Uterus (tissue), 4 donors: Measurements from ENCODE around the gene PPAN. TPM values are rescaled to one million over a fixed set of nuclear protein-coding genes. Genes with fewer than 3 reads are reported as not detected.

Source experiments
- DNase-seq, 2 donors: peaks; one replicate each; pipeline ENCODE4 v3.0.0-alpha.2; 2019 to 2020
- H3K27ac ChIP-seq, 2 donors: fragments of 200-600 bp; sonication (generic); 1 replicate in 1 of 2; 2 replicates in 1 of 2; pipeline ENCODE4 v1.5.1; 2016 to 2018
- H3K27me3 ChIP-seq, 2 donors: fragments of 200-600 bp; sonication (generic); one replicate each; pipeline ENCODE4 v1.5.1; 2018 to 2019; ENCODE audit warnings: control low read depth in 1 of 2
- H3K36me3 ChIP-seq, 2 donors: fragments of 200-600 bp; sonication (generic); one replicate each; pipeline ENCODE4 v1.5.1; 2019; ENCODE audit warnings: control low read depth in 1 of 2
- H3K4me1 ChIP-seq, 2 donors: fragments of 200-600 bp; sonication (generic); one replicate each; pipeline ENCODE4 v1.5.1; 2018 to 2019; ENCODE audit warnings: control low read depth in 1 of 2
- H3K4me3 ChIP-seq, 2 donors: fragments of 200-600 bp; sonication (generic); 1 replicate in 1 of 2; 2 replicates in 1 of 2; pipeline ENCODE4 v1.5.1; 2018 to 2019; ENCODE audit warnings: mild to moderate bottlenecking in 1 of 2
- H3K9me3 ChIP-seq, 2 donors: fragments of 200-600 bp; sonication (generic); one replicate each; pipeline ENCODE4 v1.5.1; 2019; ENCODE audit warnings: control low read depth in 1 of 2
- CTCF ChIP-seq, 4 experiments: fragments of 200-600 bp in 2 of 4; fragments of 450-650 bp in 2 of 4; sonication (generic) in 2 of 4; IDR thresholded peaks; one replicate each; pipeline ENCODE4 v1.5.1; 2016 to 2019; ENCODE audit warnings: antibody characterized with exemption in 4 of 4, mild to moderate bottlenecking in 2 of 4, moderate library complexity in 1 of 4
- POLR2A ChIP-seq, 2 donors: fragments of 450-650 bp; IDR thresholded peaks; one replicate each; pipeline ENCODE4 v1.6.1; 2016; ENCODE audit warnings: antibody characterized with exemption in 2 of 2, mild to moderate bottlenecking in 1 of 2, moderate library complexity in 1 of 2
- intact Hi-C: fragments of 100-400 bp; cut with DNase I; formaldehyde crosslinking; loops from one replicate; pipeline ENCODE4 v1.15.1; 2023; ENCODE audit warnings: low total_unique reads
- total RNA-seq, 4 donors: library from RNA; depleted of rRNA in 3 of 4; stranded (reverse); fragments of >200 nt in 3 of 4; gene quantifications; one replicate each; pipeline versions ENCODE4 v1.1.0 to v1.2.4, GENCODE V29; 2014 to 2023
- donor health status: DM: yes; HTN: yes; CAD: no.

PPAN gene
- total RNA-seq, 4 donors from 2014 or later, result 5.6 to 54.8 (median 26.1) TPM

- DNase-seq, result no peak
- Histone ChIP-seq H3K9me3 (no peaks in the 10 kb centered on the region), H3K36me3 (no peaks in the 10 kb centered on the region), H3K4me1 (no peaks in the 10 kb centered on the region), H3K4me3 (no peak overlapping the region), H3K27ac (no peak overlapping the region), H3K27me3 (no peaks in the 10 kb centered on the region)
- intact Hi-C loops, result no loop called here
- TF ChIP-seq CTCF (IDR thresholded peaks at IDR 0.05), result no peak
- no peak for TF ChIP-seq POLR2A (IDR thresholded peaks at IDR 0.05)
Observed at GRCh38 chr19:10100163-10100785, 5.9 kb upstream of the PPAN start.

- H3K4me1 ChIP-seq, result peaks cover 0 to 9% of the 10 kb centered on the region in 2 donors
- no peak overlapping the region for H3K4me3 ChIP-seq
- H3K9me3 ChIP-seq, result no peaks in the 10 kb centered on the region
- intact Hi-C loops, result no loop called here
- TF ChIP-seq CTCF (IDR thresholded peaks at IDR 0.05), result no peak
- TF ChIP-seq POLR2A (IDR thresholded peaks at IDR 0.05), result no peak
- H3K36me3 ChIP-seq, result no peaks in the 10 kb centered on the region
- no peak for DNase-seq
- H3K27me3 ChIP-seq, result no peaks in the 10 kb centered on the region
- H3K27ac ChIP-seq, result no peak overlapping the region
Observed at GRCh38 chr19:10102787-10103236, 3.4 kb upstream of the PPAN start.

GRCh38 chr19:10104130-10104513 is 2.0 kb upstream of the PPAN start:
- Histone ChIP-seq H3K27me3 (no peaks in the 10 kb centered on the region), H3K4me1 (peaks cover 0 to 9% of the 10 kb centered on the region in 2 donors), H3K4me3 (no peak overlapping the region), H3K36me3 (no peaks in the 10 kb centered on the region), H3K27ac (no peak overlapping the region), H3K9me3 (no peaks in the 10 kb centered on the region)
- TF ChIP-seq POLR2A (IDR thresholded peaks at IDR 0.05) (no peak), CTCF (IDR thresholded peaks at IDR 0.05) (no peak)
- intact Hi-C loops, result no loop called here
- DNase-seq, result no peak

- Histone ChIP-seq H3K27me3 (no peaks in the 10 kb centered on the region), H3K4me3 (no peak overlapping the region), H3K27ac (no peak overlapping the region), H3K9me3 (no peaks in the 10 kb centered on the region), H3K36me3 (no peaks in the 10 kb centered on the region), H3K4me1 (peaks cover 0 to 9% of the 10 kb centered on the region in 2 donors)
- no peak for DNase-seq
- intact Hi-C loops, result no loop called here
- no peak for TF ChIP-seq POLR2A (IDR thresholded peaks at IDR 0.05)
- no peak for TF ChIP-seq CTCF (IDR thresholded peaks at IDR 0.05)
Observed at GRCh38 chr19:10104665-10105508, 1.3 kb upstream of the PPAN start.

- intact Hi-C loops, result no loop called here
- no peak for TF ChIP-seq POLR2A (IDR thresholded peaks at IDR 0.05)
- no peak for TF ChIP-seq CTCF (IDR thresholded peaks at IDR 0.05)
- Histone ChIP-seq H3K4me3 (peak overlapping the region; percentile 63 to 74), H3K27ac (peak overlapping the region; percentile 52 to 84), H3K9me3 (no peaks in the 10 kb centered on the region), H3K27me3 (no peaks in the 10 kb centered on the region), H3K36me3 (no peaks in the 10 kb centered on the region), H3K4me1 (peaks cover 0 to 9% of the 10 kb centered on the region in 2 donors)
- DNase-seq, result no peak
Observed at GRCh38 chr19:10105509-10106099, 558 bp upstream of the PPAN start.
